Astrocyte of the spinal cord (primary cell): ENCODE measurements around the gene ATAD3B.

Experiments used
- DNase-seq: peaks from one replicate; pipeline ENCODE4 v3.0.0; 2011; ENCODE audit warnings: low read depth, low spot score
- H3K4me3 ChIP-seq: 2 replicates; pipeline ENCODE4 v1.5.1; 2011; ENCODE audit warnings: low read depth, mild to moderate bottlenecking, low read length, moderate library complexity
- in situ Hi-C: cut with HindIII; loops from 2 replicates; pipeline ENCODE4 v1.10.0; 2017; ENCODE audit warnings: low sequenced_read_pairs
- TF ChIP-seq, protein P1 (sequence below): IDR thresholded peaks from 2 replicates; pipeline ENCODE4 v1.5.1; 2012; ENCODE audit warnings: low read depth, mild to moderate bottlenecking, low read length, inconsistent platforms

The ATAD3B gene

GRCh38 chr1:1433804-1434130 lies 37.8 kb upstream of the ATAD3B start:
- H3K4me3 ChIP-seq = no peak overlapping the region
- TF ChIP-seq, protein P1, sequence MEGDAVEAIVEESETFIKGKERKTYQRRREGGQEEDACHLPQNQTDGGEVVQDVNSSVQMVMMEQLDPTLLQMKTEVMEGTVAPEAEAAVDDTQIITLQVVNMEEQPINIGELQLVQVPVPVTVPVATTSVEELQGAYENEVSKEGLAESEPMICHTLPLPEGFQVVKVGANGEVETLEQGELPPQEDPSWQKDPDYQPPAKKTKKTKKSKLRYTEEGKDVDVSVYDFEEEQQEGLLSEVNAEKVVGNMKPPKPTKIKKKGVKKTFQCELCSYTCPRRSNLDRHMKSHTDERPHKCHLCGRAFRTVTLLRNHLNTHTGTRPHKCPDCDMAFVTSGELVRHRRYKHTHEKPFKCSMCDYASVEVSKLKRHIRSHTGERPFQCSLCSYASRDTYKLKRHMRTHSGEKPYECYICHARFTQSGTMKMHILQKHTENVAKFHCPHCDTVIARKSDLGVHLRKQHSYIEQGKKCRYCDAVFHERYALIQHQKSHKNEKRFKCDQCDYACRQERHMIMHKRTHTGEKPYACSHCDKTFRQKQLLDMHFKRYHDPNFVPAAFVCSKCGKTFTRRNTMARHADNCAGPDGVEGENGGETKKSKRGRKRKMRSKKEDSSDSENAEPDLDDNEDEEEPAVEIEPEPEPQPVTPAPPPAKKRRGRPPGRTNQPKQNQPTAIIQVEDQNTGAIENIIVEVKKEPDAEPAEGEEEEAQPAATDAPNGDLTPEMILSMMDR = no peak
- peak; percentile 73 for DNase-seq
- in situ Hi-C loops = no loop called here

GRCh38 chr1:1434131-1434823 lies 37.3 kb upstream of the ATAD3B start:
- in situ Hi-C loops = no loop called here
- TF ChIP-seq, protein P1 = peak; percentile 1
- DNase-seq = peak; percentile 56
- no peak overlapping the region for H3K4me3 ChIP-seq

GRCh38 chr1:1434824-1435105 lies 36.8 kb upstream of the ATAD3B start:
- in situ Hi-C loops = no loop called here
- TF ChIP-seq, protein P1 = no peak
- H3K4me3 ChIP-seq = no peak overlapping the region
- DNase-seq = no peak

DNA sequence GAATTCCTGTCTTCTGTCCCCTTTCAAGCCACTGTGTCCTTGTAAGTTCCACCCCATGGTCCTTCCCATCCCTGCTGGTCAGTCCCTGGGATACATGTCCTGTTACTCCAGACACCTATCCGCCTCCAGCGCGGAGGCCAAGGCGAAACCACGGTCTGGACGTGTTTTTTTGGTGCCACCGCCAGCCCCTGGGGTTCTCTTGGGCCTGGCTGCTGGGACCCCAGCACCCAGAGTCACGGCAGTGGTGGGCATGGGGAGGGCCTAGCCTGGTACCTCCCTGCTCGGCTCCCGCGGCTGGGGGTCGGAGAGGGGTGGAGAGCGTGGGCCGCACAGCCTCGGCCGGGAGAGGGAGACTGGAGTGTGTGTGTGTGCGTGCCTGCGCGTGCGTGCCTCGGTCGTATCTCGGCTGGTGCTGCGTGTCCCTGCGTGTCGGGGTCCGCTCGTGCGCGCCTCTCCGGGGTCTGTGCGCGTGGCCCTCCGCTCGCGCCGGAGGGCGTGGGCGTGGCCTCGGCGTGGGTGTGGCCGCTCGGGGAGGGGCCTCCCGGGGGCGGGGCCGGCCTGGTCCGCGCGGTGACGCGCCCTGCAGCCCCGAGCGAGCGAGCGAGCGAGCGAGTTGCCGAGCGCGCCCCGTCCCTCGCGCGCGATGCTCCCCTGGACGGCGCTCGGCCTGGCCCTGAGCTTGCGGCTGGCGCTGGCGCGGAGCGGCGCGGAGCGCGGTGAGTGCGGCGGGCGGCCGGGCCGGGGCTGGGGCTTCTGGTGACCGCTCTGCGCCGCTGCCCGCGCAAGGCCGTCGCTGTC lies 36.3 kb upstream of the ATAD3B start, which contains the start of gene VWA1:
TSS of gene VWA1 (plus strand) at position 585 of the 798 bp plus-strand sequence. CDS start at position 644, 59 bp downstream.
- peak within 1 kb of the TSS; percentile 53 for H3K4me3 ChIP-seq
- in situ Hi-C loops = no loop called here
- TF ChIP-seq, protein P1 = no peak
- DNase-seq = peak; percentile 56

DNA sequence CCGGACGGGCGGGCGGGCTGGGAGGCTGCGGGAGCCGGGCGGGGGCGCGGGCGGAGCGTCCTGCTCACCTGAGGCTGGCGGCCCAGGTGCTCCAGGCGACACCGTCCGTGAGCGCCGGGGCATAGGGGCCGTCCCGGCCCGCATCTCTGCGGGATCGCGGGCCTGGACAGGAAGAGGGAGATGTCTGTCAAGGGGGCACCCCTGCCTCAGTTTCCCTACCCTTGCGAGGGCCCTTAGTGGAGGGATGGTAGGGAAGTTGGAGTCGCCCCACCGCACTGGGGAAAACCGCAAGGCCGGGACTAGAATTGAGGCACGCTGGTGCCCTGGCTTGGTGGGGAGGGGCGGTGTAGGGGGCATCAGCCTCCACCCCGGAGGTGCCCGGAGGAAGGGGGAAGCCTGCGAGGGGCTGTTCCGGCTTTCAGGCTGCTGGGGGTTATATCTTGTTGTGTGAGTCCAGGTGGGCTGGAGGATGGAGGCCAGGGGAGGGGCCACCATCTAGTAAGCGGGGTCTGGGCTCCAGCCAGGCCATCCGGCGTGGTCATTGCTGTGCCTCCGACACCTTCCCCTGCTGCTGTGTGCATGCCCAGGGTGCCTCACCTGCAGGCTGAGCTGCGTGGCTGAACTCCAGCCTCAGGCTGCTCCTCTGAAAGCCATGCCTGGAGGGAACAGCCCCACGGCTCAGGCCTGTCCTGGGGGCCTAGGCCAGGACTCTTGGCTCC lies 35.5 kb upstream of the ATAD3B start:
- DNase-seq = no peak
- in situ Hi-C loops = no loop called here
- TF ChIP-seq, protein P1 = no peak
- peak overlapping the region; percentile 53 for H3K4me3 ChIP-seq

- TF ChIP-seq, protein P1 = no peak
- in situ Hi-C loops = no loop called here
- no peak for DNase-seq
- peak overlapping the region; percentile 53 for H3K4me3 ChIP-seq
These were observed 34.9 kb upstream of the ATAD3B start for GRCh38 chr1:1436630-1437032.
